Right lobe of liver (tissue), 4 donors: ENCODE measurements around the gene GATAD1.

Experiments used
- CTCF ChIP-seq, 4 donors: fragments of 200-600 bp in 3 of 4; fragments of 450-650 bp in 1 of 4; IDR thresholded peaks; one replicate each; pipeline versions ENCODE4 v1.5.1 to v1.8.0; 2016 to 2022; ENCODE audit warnings: antibody characterized with exemption in 4 of 4, mild to moderate bottlenecking in 2 of 4
- POLR2A ChIP-seq: fragments of 450-650 bp; IDR thresholded peaks from one replicate; pipeline ENCODE4 v1.6.1; 2017; ENCODE audit warnings: antibody characterized with exemption, mild to moderate bottlenecking
- donor health status: DM: no; HTN: no; CAD: no.
- donor health status: DM: no; HTN: no; CAD: no.
- donor health status: DM: no; HTN: yes; CAD: no.

- no peak for TF ChIP-seq CTCF (IDR thresholded peaks at IDR 0.05)
- TF ChIP-seq POLR2A = no peak
Observed at GRCh38 chr7:92446869-92447344, 375 bp upstream of the GATAD1 start.
